IMR-90 (cell line): Measurements from ENCODE around the gene DBX1. TPM values are rescaled to one million over a fixed set of nuclear protein-coding genes. Genes with fewer than 3 reads are reported as not detected.
A peak's percentile ranks its signal among the peaks of the same experiment; 100 is the strongest.

Experiments used
- ATAC-seq: fragments of 200-7000 bp; cut with Tn5 transposase; 2 replicates; pipeline ENCODE4 v1.9.1; 2020; ENCODE audit warnings: low read depth, mild to moderate bottlenecking, moderate library complexity
- BruUV-seq: library from RNA; stranded (reverse); fragments of 400-500 nt; replicated peaks from 2 replicates; lab custom pipeline; 2021; lab: Mats Ljungman, UMichigan
- CTCF ChIA-PET: fragments of 300-600 bp; formaldehyde crosslinking; extraction: SDS; loops from one replicate; lab custom pipeline; 2021; ENCODE audit warnings: antibody characterized with exemption; lab: Yijun Ruan, JAX
- POLR2A ChIA-PET: fragments of 300-600 bp; sonication (Branson Sonifier 250); formaldehyde crosslinking; loops from one replicate; lab custom pipeline; 2022; ENCODE audit warnings: antibody characterized with exemption; ENCODE audit not compliant: unreplicated experiment; lab: Charles Lee
- DNase-seq: peaks from one replicate; pipeline ENCODE4 v3.0.0; 2013
- H2AFZ ChIP-seq: replicated peaks from 2 replicates; pipeline ENCODE3; 2013; ENCODE audit warnings: low read length, mild to moderate bottlenecking; ENCODE audit not compliant: poor library complexity
- H2AK5ac ChIP-seq: 2 replicates; pipeline ENCODE4 v1.6.1; 2013; ENCODE audit warnings: low read depth, low read length, inconsistent platforms
- H2AK9ac ChIP-seq: replicated peaks from 2 replicates; pipeline ENCODE3; 2013; ENCODE audit warnings: mild to moderate bottlenecking, low read depth, low read length, moderate library complexity; ENCODE audit not compliant: poor library complexity
- H2BK120ac ChIP-seq: 2 replicates; pipeline ENCODE4 v1.6.1; 2013; ENCODE audit warnings: low read depth, low read length, inconsistent platforms
- H2BK15ac ChIP-seq: 3 replicates; pipeline ENCODE4 v1.6.1; 2013; ENCODE audit warnings: low read depth, low read length, inconsistent platforms
- H2BK20ac ChIP-seq: 2 replicates; pipeline ENCODE4 v1.6.1; 2013; ENCODE audit warnings: low read depth, mild to moderate bottlenecking, inconsistent platforms, low read length, moderate library complexity
- H2BK5ac ChIP-seq: 2 replicates; pipeline ENCODE4 v1.6.1; 2013; ENCODE audit warnings: mild to moderate bottlenecking, low read depth, low read length, inconsistent platforms; ENCODE audit not compliant: poor library complexity, severe bottlenecking
- H3K14ac ChIP-seq: replicated peaks from 2 replicates; pipeline ENCODE4 v1.6.1; 2013; ENCODE audit warnings: low read depth, low read length, inconsistent platforms
- H3K18ac ChIP-seq: 2 replicates; pipeline ENCODE4 v1.6.1; 2013; ENCODE audit warnings: low read depth, low read length, control low read depth
- H3K23ac ChIP-seq: 2 replicates; pipeline ENCODE4 v1.6.1; 2013; ENCODE audit warnings: low read depth, low read length, inconsistent platforms
- H3K27ac ChIP-seq: 2 replicates; pipeline ENCODE4 v1.5.1; 2013; ENCODE audit warnings: mild to moderate bottlenecking, control low read depth, low read length; ENCODE audit not compliant: insufficient read depth
- H3K27me3 ChIP-seq: 2 replicates; pipeline ENCODE4 v1.6.1; 2013; ENCODE audit warnings: low read length; ENCODE audit not compliant: control insufficient read depth, insufficient read depth
- H3K36me3 ChIP-seq: 2 replicates; pipeline ENCODE4 v1.6.1; 2013; ENCODE audit warnings: low read length, mixed read lengths; ENCODE audit not compliant: control insufficient read depth, insufficient read depth
- H3K4ac ChIP-seq: 2 replicates; pipeline ENCODE4 v1.6.1; 2013; ENCODE audit warnings: low read depth, low read length, inconsistent platforms
- H3K4me1 ChIP-seq: 2 replicates; pipeline ENCODE4 v1.6.1; 2013; ENCODE audit warnings: low read length, mixed read lengths; ENCODE audit not compliant: control insufficient read depth, insufficient read depth
- H3K4me2 ChIP-seq: 2 replicates; pipeline ENCODE4 v1.6.1; 2013; ENCODE audit warnings: low read depth, mild to moderate bottlenecking, control low read depth, low read length, moderate library complexity
- H3K4me3 ChIP-seq: 2 replicates; pipeline ENCODE4 v1.5.1; 2013; ENCODE audit warnings: low read depth, mild to moderate bottlenecking, control low read depth, low read length, moderate library complexity; ENCODE audit not compliant: insufficient read depth
- H3K56ac ChIP-seq: 2 replicates; pipeline ENCODE4 v1.6.1; 2013; ENCODE audit warnings: low read length, inconsistent platforms; ENCODE audit not compliant: insufficient read depth; ENCODE audit errors: extremely low read depth
- H3K79me1 ChIP-seq, 2 experiments: 2 replicates each; pipeline ENCODE4 v1.6.1; 2013; ENCODE audit warnings: low read length in 2 of 2, inconsistent platforms in 1 of 2, low read depth in 1 of 2
- H3K9ac ChIP-seq: 2 replicates; pipeline ENCODE4 v1.6.1; 2013; ENCODE audit warnings: low read depth, low read length, control low read depth
- H3K9me1 ChIP-seq: 2 replicates; pipeline ENCODE4 v1.6.1; 2013; ENCODE audit warnings: low read length, inconsistent platforms; ENCODE audit not compliant: insufficient read depth
- H3K9me3 ChIP-seq: 2 replicates; pipeline ENCODE4 v1.6.1; 2013; ENCODE audit warnings: low read length; ENCODE audit not compliant: control insufficient read depth, insufficient read depth
- H4K20me1 ChIP-seq: 2 replicates; pipeline ENCODE4 v1.6.1; 2013; ENCODE audit warnings: low read length, inconsistent platforms; ENCODE audit not compliant: insufficient read depth
- H4K5ac ChIP-seq: 2 replicates; pipeline ENCODE4 v1.6.1; 2013; ENCODE audit warnings: mild to moderate bottlenecking, low read depth, low read length, control low read depth
- H4K8ac ChIP-seq, 2 experiments: 2 replicates each; pipeline ENCODE4 v1.6.1; 2013; ENCODE audit warnings: low read depth in 2 of 2, low read length in 2 of 2, control low read depth in 1 of 2, inconsistent platforms in 1 of 2
- H4K91ac ChIP-seq: 2 replicates; pipeline ENCODE4 v1.6.1; 2013; ENCODE audit warnings: low read depth, low read length, inconsistent platforms; ENCODE audit not compliant: insufficient read depth
- BHLHE40 ChIP-seq: fragments of 150-350 bp; IDR thresholded peaks from 2 replicates; pipeline ENCODE4 v1.6.1; 2016; ENCODE audit warnings: mild to moderate bottlenecking, low read depth, low read length
- CEBPB ChIP-seq: IDR thresholded peaks from 2 replicates; pipeline ENCODE4 v1.6.1; 2012; ENCODE audit warnings: low read depth, low read length, improper control_type of control experiment
- CHD1 ChIP-seq: IDR thresholded peaks from 2 replicates; pipeline ENCODE4 v1.6.1; 2012; ENCODE audit warnings: low read depth, low read length, improper control_type of control experiment
- ELK1 ChIP-seq: fragments of 150-350 bp; IDR thresholded peaks from 2 replicates; pipeline ENCODE4 v1.6.1; 2016; ENCODE audit warnings: low read depth, mild to moderate bottlenecking, low read length, moderate library complexity, borderline replicate concordance
- FOS ChIP-seq: fragments of 150-350 bp; IDR thresholded peaks from 2 replicates; pipeline ENCODE4 v1.6.1; 2016; ENCODE audit warnings: low read depth, low read length
- MAFK ChIP-seq: IDR thresholded peaks from 2 replicates; pipeline ENCODE4 v1.6.1; 2012; ENCODE audit warnings: low read depth, low read length, improper control_type of control experiment
- MAZ ChIP-seq: IDR thresholded peaks from 2 replicates; pipeline ENCODE4 v1.6.1; 2012; ENCODE audit warnings: low read depth, mild to moderate bottlenecking, low read length, improper control_type of control experiment, moderate library complexity, borderline replicate concordance
- MXI1 ChIP-seq: IDR thresholded peaks from 2 replicates; pipeline ENCODE4 v1.6.1; 2012; ENCODE audit warnings: low read depth, mild to moderate bottlenecking, low read length, moderate library complexity, borderline replicate concordance
- NFE2L2 ChIP-seq: fragments of 150-350 bp; IDR thresholded peaks from 2 replicates; pipeline ENCODE4 v1.6.1; 2016; ENCODE audit warnings: low read depth, mild to moderate bottlenecking, low read length
- POLR2A ChIP-seq: IDR thresholded peaks from 2 replicates; pipeline ENCODE4 v1.6.1; 2012; ENCODE audit warnings: mild to moderate bottlenecking, low read depth, low read length
- RAD21 ChIP-seq: IDR thresholded peaks from 2 replicates; pipeline ENCODE4 v1.6.1; 2012; ENCODE audit warnings: low read length, improper control_type of control experiment
- RCOR1 ChIP-seq: IDR thresholded peaks from 2 replicates; pipeline ENCODE4 v1.6.1; 2012; ENCODE audit warnings: mild to moderate bottlenecking, low read length, improper control_type of control experiment; ENCODE audit not compliant: insufficient replicate concordance
- RFX5 ChIP-seq: IDR thresholded peaks from 2 replicates; pipeline ENCODE4 v1.8.0; 2012; ENCODE audit warnings: low read depth, mild to moderate bottlenecking, low read length, moderate library complexity
- WGBS, 2 experiments: methylation state at CpG; one replicate each; pipeline versions ENCODE4 v1.1.5 to v1.1.7; 2013; ENCODE audit warnings: missing lambda C conversion rate in 2 of 2; ENCODE audit not compliant: insufficient read length in 1 of 2; ENCODE audit errors: extremely low coverage in 2 of 2; 5-methylcytosine and 5-hydroxymethylcytosine counted together
- dilution Hi-C: fragments of 300-500 bp; cut with HindIII; formaldehyde crosslinking; loops from one replicate; pipeline ENCODE4 v1.14.3; 2018; ENCODE audit warnings: low sequenced_read_pairs; ENCODE audit not compliant: unreplicated experiment
- in situ Hi-C: fragments of 300-500 bp; cut with MboI; formaldehyde crosslinking; loops from 3 replicates; pipeline ENCODE4 v1.14.3; 2019; ENCODE audit warnings: low sequenced_read_pairs, inconsistent platforms, mixed read lengths
- intact Hi-C: fragments of 100-400 bp; cut with micrococcal nuclease; formaldehyde crosslinking; loops from 2 replicates; pipeline ENCODE4 v1.10.0; 2022
- polyA plus RNA-seq, 3 experiments: library from polyadenylated mRNA; depleted of rRNA; stranded (reverse); fragments of >200 nt; gene quantifications; 2 replicates each; pipeline ENCODE4 v1.2.3, GENCODE V29; 2012; ENCODE audit warnings: low replicate concordance in 1 of 3
- total RNA-seq: library from RNA; depleted of rRNA; stranded (reverse); fragments of >200 nt; gene quantifications from 2 replicates; pipeline ENCODE4 v1.2.3, GENCODE V29; 2012
- TF ChIP-seq, protein P1 (sequence below): fragments of 150-350 bp; IDR thresholded peaks from 2 replicates; pipeline ENCODE4 v1.6.1; 2017; ENCODE audit warnings: mild to moderate bottlenecking, antibody characterized with exemption, low read length, low read depth
- TF ChIP-seq, protein P2 (sequence below): conservative IDR thresholded peaks from 2 replicates; pipeline ENCODE4 v1.5.1; 2012; ENCODE audit warnings: mild to moderate bottlenecking, low read depth, low read length, improper control_type of control experiment

DBX1 gene
- total and polyA plus RNA-seq, 2 of the 4 experiments (the other 2 are of a cell fraction) = not detected

DNA sequence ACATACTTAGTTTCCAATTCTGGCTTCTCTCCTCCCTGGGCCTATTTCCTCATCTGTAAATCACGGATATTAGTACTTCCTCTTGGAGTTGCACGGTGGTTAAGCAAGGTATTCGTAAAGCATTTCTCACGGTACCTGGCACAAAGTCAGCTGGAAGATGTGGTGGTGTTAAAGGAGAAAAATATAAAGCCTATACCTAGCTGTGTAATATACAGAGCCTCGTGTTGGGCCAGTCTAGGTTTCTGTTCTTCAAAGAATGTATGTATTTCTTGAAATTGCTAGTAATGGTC, 47.2 kb downstream of the DBX1 start:
- no peak overlapping the region for H3K56ac ChIP-seq
- H4K8ac ChIP-seq = peak overlapping the region; percentile 30 to 94; a peak in 2 of 4 replicates
- no peak overlapping the region for H3K23ac ChIP-seq
- no CpG with 5 or more reads among the region's 5 CpGs for WGBS, 2 experiments
- no peak overlapping the region for H2AK9ac ChIP-seq
- CTCF ChIA-PET = interaction anchor here (1.2 to 2.0 kb wide), 2 partner anchors 15 to 20 kb away, joined by 4 to 9 read pairs; no protein-coding TSS in a partner anchor
- TF ChIP-seq NFE2L2 = no peak
- no peak for TF ChIP-seq RCOR1
- no peak for TF ChIP-seq RFX5
- TF ChIP-seq CHD1 = no peak
- TF ChIP-seq BHLHE40 = no peak
- TF ChIP-seq POLR2A = no peak
- TF ChIP-seq, protein P1, sequence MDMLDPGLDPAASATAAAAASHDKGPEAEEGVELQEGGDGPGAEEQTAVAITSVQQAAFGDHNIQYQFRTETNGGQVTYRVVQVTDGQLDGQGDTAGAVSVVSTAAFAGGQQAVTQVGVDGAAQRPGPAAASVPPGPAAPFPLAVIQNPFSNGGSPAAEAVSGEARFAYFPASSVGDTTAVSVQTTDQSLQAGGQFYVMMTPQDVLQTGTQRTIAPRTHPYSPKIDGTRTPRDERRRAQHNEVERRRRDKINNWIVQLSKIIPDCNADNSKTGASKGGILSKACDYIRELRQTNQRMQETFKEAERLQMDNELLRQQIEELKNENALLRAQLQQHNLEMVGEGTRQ = no peak
- TF ChIP-seq ELK1 = no peak
- TF ChIP-seq, protein P2, sequence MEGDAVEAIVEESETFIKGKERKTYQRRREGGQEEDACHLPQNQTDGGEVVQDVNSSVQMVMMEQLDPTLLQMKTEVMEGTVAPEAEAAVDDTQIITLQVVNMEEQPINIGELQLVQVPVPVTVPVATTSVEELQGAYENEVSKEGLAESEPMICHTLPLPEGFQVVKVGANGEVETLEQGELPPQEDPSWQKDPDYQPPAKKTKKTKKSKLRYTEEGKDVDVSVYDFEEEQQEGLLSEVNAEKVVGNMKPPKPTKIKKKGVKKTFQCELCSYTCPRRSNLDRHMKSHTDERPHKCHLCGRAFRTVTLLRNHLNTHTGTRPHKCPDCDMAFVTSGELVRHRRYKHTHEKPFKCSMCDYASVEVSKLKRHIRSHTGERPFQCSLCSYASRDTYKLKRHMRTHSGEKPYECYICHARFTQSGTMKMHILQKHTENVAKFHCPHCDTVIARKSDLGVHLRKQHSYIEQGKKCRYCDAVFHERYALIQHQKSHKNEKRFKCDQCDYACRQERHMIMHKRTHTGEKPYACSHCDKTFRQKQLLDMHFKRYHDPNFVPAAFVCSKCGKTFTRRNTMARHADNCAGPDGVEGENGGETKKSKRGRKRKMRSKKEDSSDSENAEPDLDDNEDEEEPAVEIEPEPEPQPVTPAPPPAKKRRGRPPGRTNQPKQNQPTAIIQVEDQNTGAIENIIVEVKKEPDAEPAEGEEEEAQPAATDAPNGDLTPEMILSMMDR = no peak
- TF ChIP-seq MXI1 = no peak
- no peak for TF ChIP-seq MAZ
- no peak for TF ChIP-seq CEBPB
- TF ChIP-seq MAFK = no peak
- TF ChIP-seq FOS = no peak
- no peak for TF ChIP-seq RAD21
- H2AK5ac ChIP-seq = peak overlapping the region; percentile 83; the same call in 1 of the 2 replicates
- peak overlapping the region; percentile 41; the same call in 1 of the 2 replicates for H4K5ac ChIP-seq
- H3K79me1 ChIP-seq = peaks cover 3 to 9% of the 10 kb centered on the region in 2 experiments; a peak in 3 of 4 replicates
- dilution Hi-C loops = no loop called here
- peaks cover 37% of the 10 kb centered on the region for H3K9me1 ChIP-seq
- ATAC-seq (no peak), DNase-seq (no peak)
- H3K4me3 ChIP-seq = no peak overlapping the region
- in situ Hi-C loops = no loop called here
- H2BK120ac ChIP-seq = peak overlapping the region; percentile 98; the same call in 1 of the 2 replicates
- H3K9ac ChIP-seq = no peak overlapping the region
- peak overlapping the region; percentile 60; the same call in 2 of the 3 replicates for H2BK15ac ChIP-seq
- 0 out of 2 replicates have a peak overlapping the region, but pooled peaks have one; percentile 9 for H4K91ac ChIP-seq
- H3K4me1 ChIP-seq = peaks cover 19% of the 10 kb centered on the region
- no peak overlapping the region for H2AFZ ChIP-seq
- H2BK20ac ChIP-seq = peak overlapping the region; percentile 17
- no peak overlapping the region for H3K27ac ChIP-seq
- intact Hi-C loops = no loop called here
- H3K18ac ChIP-seq = peak overlapping the region; percentile 16
- H3K9me3 ChIP-seq = no peaks in the 10 kb centered on the region
- BruUV-seq = no TSS peak
- peak overlapping the region; percentile 75; the same call in 1 of the 2 replicates for H3K4ac ChIP-seq
- H3K27me3 ChIP-seq = no peaks in the 10 kb centered on the region
- no peak overlapping the region for H3K4me2 ChIP-seq
- H4K20me1 ChIP-seq = peaks cover 15% of the 10 kb centered on the region
- POLR2A ChIA-PET = no interaction called here
- peaks cover 10% of the 10 kb centered on the region; the same call in 1 of the 2 replicates for H3K36me3 ChIP-seq
- no peak overlapping the region for H2BK5ac ChIP-seq
- H3K14ac ChIP-seq = peak overlapping the region; percentile 3; the same call in 1 of the 2 replicates
